MCF 10A (cell line): ENCODE data around the gene LYSMD2. TPM values are rescaled to one million over a fixed set of nuclear protein-coding genes. Genes with fewer than 3 reads are reported as not detected.
A peak's percentile ranks its signal among the peaks of the same experiment; 100 is the strongest.

ENCODE experiments used
- BruUV-seq: library from RNA; stranded (reverse); fragments of 400-500 nt; replicated peaks from 2 replicates; lab custom pipeline; 2021; lab: Mats Ljungman, UMichigan
- CTCF ChIA-PET: fragments of 300-600 bp; sonication (Branson Sonifier 250); formaldehyde crosslinking; extraction: SDS; loops from one replicate; lab custom pipeline; 2021; ENCODE audit warnings: antibody characterized with exemption, inconsistent platforms; lab: Yijun Ruan, JAX
- POLR2A ChIA-PET: fragments of 300-600, 350-650 bp; sonication (Branson Sonifier 250); formaldehyde crosslinking; extraction: SDS; loops from one replicate; lab custom pipeline; 2020; ENCODE audit warnings: antibody characterized with exemption, inconsistent platforms; lab: Yijun Ruan, JAX
- DNase-seq: peaks from one replicate; pipeline ENCODE4 v3.0.0-alpha.2; 2018; ENCODE audit not compliant: unreplicated experiment
- H3K27ac Mint-ChIP-seq: one replicate; pipeline ENCODE4 v1.8.0; 2022; ENCODE audit warnings: mild to moderate bottlenecking, low read depth, mixed read lengths; ENCODE audit not compliant: unreplicated experiment
- H3K27me3 Mint-ChIP-seq: one replicate; pipeline ENCODE4 v1.8.0; 2022; ENCODE audit warnings: mixed read lengths; ENCODE audit not compliant: insufficient read depth, unreplicated experiment
- H3K36me3 Mint-ChIP-seq: one replicate; pipeline ENCODE4 v1.8.0; 2022; ENCODE audit warnings: mild to moderate bottlenecking, moderate library complexity, mixed read lengths; ENCODE audit not compliant: insufficient read depth, unreplicated experiment
- H3K4me1 Mint-ChIP-seq: one replicate; pipeline ENCODE4 v1.8.0; 2022; ENCODE audit warnings: mixed read lengths; ENCODE audit not compliant: insufficient read depth, unreplicated experiment
- H3K4me3 Mint-ChIP-seq: one replicate; pipeline ENCODE4 v1.8.0; 2022; ENCODE audit warnings: mild to moderate bottlenecking, moderate library complexity, mixed read lengths; ENCODE audit not compliant: unreplicated experiment
- H3K9me3 Mint-ChIP-seq: one replicate; pipeline ENCODE4 v1.8.0; 2022; ENCODE audit warnings: mixed read lengths; ENCODE audit not compliant: unreplicated experiment
- intact Hi-C: fragments of 100-400 bp; cut with micrococcal nuclease; formaldehyde crosslinking; loops from 2 replicates; pipeline ENCODE4 v1.14.1; 2022
- total RNA-seq: library from RNA; stranded (reverse); gene quantifications from 2 replicates; pipeline ENCODE4 v1.2.3, GENCODE V29; 2022
- TF ChIP-seq, protein P1 (sequence below): fragments of 200-600 bp; IDR thresholded peaks from one replicate; pipeline ENCODE4 v1.8.0; 2022; ENCODE audit warnings: antibody characterized with exemption, mild to moderate bottlenecking; ENCODE audit not compliant: unreplicated experiment

The LYSMD2 gene
- total RNA-seq, 1 experiment from 2014 or later: 14.3 TPM

DNA sequence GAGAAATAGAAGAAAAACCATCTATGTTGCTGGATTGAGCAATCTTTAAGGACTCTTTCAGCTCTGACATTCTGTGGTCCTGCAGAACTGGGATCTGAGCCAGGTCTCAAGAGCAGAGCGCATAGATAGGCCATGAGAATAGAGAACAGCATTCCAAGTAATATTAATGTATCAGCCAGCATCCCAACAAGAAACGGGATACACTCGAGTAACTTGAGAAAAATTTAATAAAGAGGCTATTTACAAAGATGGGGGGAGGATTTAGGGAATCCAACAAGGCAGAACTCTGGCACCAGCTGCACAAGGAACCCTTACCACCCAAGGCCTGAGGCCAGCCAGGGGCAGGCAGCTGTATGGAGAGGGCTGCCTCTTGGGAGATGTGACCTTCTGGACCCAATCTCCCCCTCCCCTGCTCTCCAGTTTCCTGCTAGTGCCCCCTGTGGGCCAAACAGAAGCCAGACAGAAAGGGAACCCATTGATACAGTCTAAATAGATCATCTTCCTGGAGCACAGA, 22.2 kb upstream of the LYSMD2 start:
- TF ChIP-seq, protein P1, sequence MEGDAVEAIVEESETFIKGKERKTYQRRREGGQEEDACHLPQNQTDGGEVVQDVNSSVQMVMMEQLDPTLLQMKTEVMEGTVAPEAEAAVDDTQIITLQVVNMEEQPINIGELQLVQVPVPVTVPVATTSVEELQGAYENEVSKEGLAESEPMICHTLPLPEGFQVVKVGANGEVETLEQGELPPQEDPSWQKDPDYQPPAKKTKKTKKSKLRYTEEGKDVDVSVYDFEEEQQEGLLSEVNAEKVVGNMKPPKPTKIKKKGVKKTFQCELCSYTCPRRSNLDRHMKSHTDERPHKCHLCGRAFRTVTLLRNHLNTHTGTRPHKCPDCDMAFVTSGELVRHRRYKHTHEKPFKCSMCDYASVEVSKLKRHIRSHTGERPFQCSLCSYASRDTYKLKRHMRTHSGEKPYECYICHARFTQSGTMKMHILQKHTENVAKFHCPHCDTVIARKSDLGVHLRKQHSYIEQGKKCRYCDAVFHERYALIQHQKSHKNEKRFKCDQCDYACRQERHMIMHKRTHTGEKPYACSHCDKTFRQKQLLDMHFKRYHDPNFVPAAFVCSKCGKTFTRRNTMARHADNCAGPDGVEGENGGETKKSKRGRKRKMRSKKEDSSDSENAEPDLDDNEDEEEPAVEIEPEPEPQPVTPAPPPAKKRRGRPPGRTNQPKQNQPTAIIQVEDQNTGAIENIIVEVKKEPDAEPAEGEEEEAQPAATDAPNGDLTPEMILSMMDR: no peak
- no peaks in the 10 kb centered on the region for H3K9me3 Mint-ChIP-seq
- intact Hi-C loops: no loop called here
- POLR2A ChIA-PET: no interaction called here
- CTCF ChIA-PET: interaction anchor here (0.6 kb wide), 1 partner anchor 187 kb away, joined by 4 read pairs; no protein-coding TSS in a partner anchor
- no peaks in the 10 kb centered on the region for H3K27me3 Mint-ChIP-seq
- H3K36me3 Mint-ChIP-seq: no peaks in the 10 kb centered on the region
- peaks cover 17% of the 10 kb centered on the region for H3K4me1 Mint-ChIP-seq
- peak; percentile 77 for DNase-seq
- no peak overlapping the region for H3K27ac Mint-ChIP-seq
- BruUV-seq: no TSS peak
- no peak overlapping the region for H3K4me3 Mint-ChIP-seq

DNA sequence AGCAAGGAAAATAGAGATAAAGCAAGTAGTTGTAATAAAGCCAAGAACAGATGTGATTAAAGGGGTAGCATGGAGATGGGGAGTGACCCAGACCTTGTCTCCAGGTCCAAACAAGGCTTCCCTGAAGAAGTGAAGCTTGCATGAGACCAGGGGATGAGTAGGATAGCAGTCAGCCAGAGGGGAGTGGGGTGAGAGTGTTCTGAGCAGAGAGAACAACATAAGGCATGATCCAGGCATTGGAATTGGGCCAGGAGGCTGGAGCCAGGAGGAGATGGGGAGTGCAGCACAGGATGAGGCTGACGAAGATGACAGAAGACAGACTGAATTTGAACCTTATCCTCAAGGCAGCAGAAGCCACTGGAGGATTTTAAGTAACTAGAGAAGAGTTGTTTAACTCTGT, 21.2 kb upstream of the LYSMD2 start:
- H3K27me3 Mint-ChIP-seq: peaks cover 2% of the 10 kb centered on the region
- no peak overlapping the region for H3K27ac Mint-ChIP-seq
- TF ChIP-seq, protein P1: no peak
- CTCF ChIA-PET: interaction anchor here (1.7 to 3.6 kb wide), 2 partner anchors 18 to 109 kb away, joined by 12 to 29 read pairs; no protein-coding TSS in a partner anchor
- intact Hi-C loops: no loop called here
- POLR2A ChIA-PET: interaction anchor here (1.0 to 1.2 kb wide), 4 partner anchors 18 to 35 kb away, joined by 3 to 5 read pairs (median 4); no protein-coding TSS in a partner anchor
- peak; percentile 48 for DNase-seq
- H3K36me3 Mint-ChIP-seq: no peaks in the 10 kb centered on the region
- H3K4me1 Mint-ChIP-seq: peaks cover 17% of the 10 kb centered on the region
- no TSS peak for BruUV-seq
- H3K4me3 Mint-ChIP-seq: no peak overlapping the region
- no peaks in the 10 kb centered on the region for H3K9me3 Mint-ChIP-seq

DNA sequence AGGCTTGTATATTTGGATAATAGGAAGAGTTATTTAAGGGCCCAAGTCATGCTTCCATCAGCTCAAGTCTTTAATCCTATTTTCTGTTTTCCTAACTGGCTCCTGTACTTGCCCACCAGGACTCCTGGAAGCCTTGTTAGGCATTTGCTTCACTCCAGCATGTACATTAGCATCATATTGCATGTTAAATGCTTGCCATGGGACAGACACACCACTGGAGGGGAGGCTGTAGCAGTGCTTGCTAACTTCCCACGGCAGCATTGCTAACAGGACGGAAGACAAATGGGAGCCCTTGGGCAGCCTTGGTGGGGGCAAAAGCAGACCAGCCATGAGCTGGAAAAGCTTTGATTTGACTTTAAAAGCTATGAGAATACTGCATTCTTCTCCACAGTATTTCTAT, 20.0 kb upstream of the LYSMD2 start:
- no peaks in the 10 kb centered on the region for H3K9me3 Mint-ChIP-seq
- H3K4me1 Mint-ChIP-seq: peaks cover 17% of the 10 kb centered on the region
- no peak overlapping the region for H3K4me3 Mint-ChIP-seq
- CTCF ChIA-PET: interaction anchor here (0.7 to 3.6 kb wide), 7 partner anchors 9 to 132 kb away, joined by 3 to 29 read pairs (median 3); no protein-coding TSS in a partner anchor
- H3K27me3 Mint-ChIP-seq: peaks cover 8% of the 10 kb centered on the region
- H3K27ac Mint-ChIP-seq: no peak overlapping the region
- intact Hi-C loops: no loop called here
- no peaks in the 10 kb centered on the region for H3K36me3 Mint-ChIP-seq
- BruUV-seq: no TSS peak
- TF ChIP-seq, protein P1: no peak
- POLR2A ChIA-PET: interaction anchor here (1.0 to 2.0 kb wide), 5 partner anchors 18 to 108 kb away, joined by 3 to 8 read pairs (median 5); no protein-coding TSS in a partner anchor
- no peak for DNase-seq

DNA sequence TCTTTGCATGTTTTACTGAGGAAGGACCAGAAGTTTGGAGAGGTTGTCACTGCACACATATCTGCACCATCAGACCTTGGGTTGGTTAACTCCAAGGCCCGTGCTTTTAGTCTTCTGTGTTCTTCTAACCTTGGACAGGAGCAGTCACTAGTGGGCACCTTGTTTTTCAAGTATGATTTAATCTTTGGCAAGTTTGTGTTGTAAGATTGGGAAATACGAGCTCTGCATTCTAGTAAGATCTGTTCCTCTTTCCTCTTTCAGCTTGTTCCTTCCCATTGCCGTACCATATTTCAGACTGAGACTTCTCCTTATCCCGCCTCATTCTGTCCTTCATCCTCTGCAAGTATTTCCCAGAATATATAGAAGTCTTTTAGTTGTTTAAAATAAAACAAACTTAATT, 19.0 kb upstream of the LYSMD2 start:
- no TSS peak for BruUV-seq
- Mint-ChIP-seq H3K4me1 (peaks cover 21% of the 10 kb centered on the region), H3K27me3 (peaks cover 9% of the 10 kb centered on the region), H3K9me3 (no peaks in the 10 kb centered on the region), H3K36me3 (no peaks in the 10 kb centered on the region), H3K27ac (no peak overlapping the region), H3K4me3 (no peak overlapping the region)
- intact Hi-C loops: no loop called here
- ChIA-PET CTCF (interaction anchor here (0.7 to 3.6 kb wide), 3 partner anchors 107 to 284 kb away, joined by 3 to 29 read pairs (median 4); no protein-coding TSS in a partner anchor), POLR2A (interaction anchor here (1.0 to 2.0 kb wide), 3 partner anchors 17 to 107 kb away, joined by 4 to 8 read pairs (median 5); partner anchors contain the start of gene LYSMD2)
- TF ChIP-seq, protein P1: no peak
- DNase-seq: no peak
